ENCODE measurements around the gene FNTB. TPM values are rescaled to one million over a fixed set of nuclear protein-coding genes. Genes with fewer than 3 reads are reported as not detected.

The FNTB gene
- total RNA-seq, 2 donors from 2014 or later, result 17.2 to 21.3 TPM

GRCh38 chr14:65035049-65035448, 48.4 kb downstream of the FNTB start:
- no peak overlapping the region for H3K4me3 ChIP-seq (ENCODE audit: low read length)
- peak overlapping the region; percentile 41 for H3K27ac ChIP-seq (ENCODE audit: low read depth, low read length)
- peaks cover 24% of the 10 kb centered on the region for H3K36me3 ChIP-seq (ENCODE audit: control insufficient read depth, insufficient read depth, low read length)
- H3K36me3 Mint-ChIP-seq (ENCODE audit: low read depth), result peaks cover 24% of the 10 kb centered on the region
- WGBS, 2 experiments (ENCODE audit: insufficient coverage in 1 of 2, insufficient read length in 1 of 2), result 80 to 95% methylated on average over 1 to 4 of the region's 4 CpGs
- H3K27me3 Mint-ChIP-seq (ENCODE audit: insufficient read depth), result no peaks in the 10 kb centered on the region
- H3K27ac Mint-ChIP-seq, result no peak overlapping the region
- no peaks in the 10 kb centered on the region for H3K9me3 ChIP-seq (ENCODE audit: control insufficient read depth, low read length)
- TF ChIP-seq CTCF (conservative IDR thresholded peaks at IDR 0.05), result no peak
- DNase-seq, result no peak
- H3K9ac ChIP-seq (ENCODE audit: extremely low read depth, low read length, poor library complexity, severe bottlenecking), result no peak overlapping the region
- H3K4me1 Mint-ChIP-seq, result peaks cover 4% of the 10 kb centered on the region
- no peaks in the 10 kb centered on the region for H3K9me3 Mint-ChIP-seq
- no peak overlapping the region for H3K4me3 Mint-ChIP-seq
- H3K27me3 ChIP-seq (ENCODE audit: control insufficient read depth, insufficient read depth, low read length, poor library complexity, severe bottlenecking), result no peaks in the 10 kb centered on the region
- no peaks in the 10 kb centered on the region for H3K4me1 ChIP-seq (ENCODE audit: control insufficient read depth, insufficient read depth, low read length)

- Mint-ChIP-seq H3K27ac (peak overlapping the region; percentile 41), H3K36me3 (ENCODE audit: low read depth) (peaks cover 37% of the 10 kb centered on the region), H3K4me1 (peaks cover 4% of the 10 kb centered on the region), H3K27me3 (ENCODE audit: insufficient read depth) (no peaks in the 10 kb centered on the region), H3K4me3 (no peak overlapping the region), H3K9me3 (no peaks in the 10 kb centered on the region)
- Histone ChIP-seq H3K36me3 (ENCODE audit: control insufficient read depth, insufficient read depth, low read length) (peaks cover 15% of the 10 kb centered on the region), H3K27ac (ENCODE audit: low read depth, low read length) (no peak overlapping the region), H3K9me3 (ENCODE audit: control insufficient read depth, low read length) (no peaks in the 10 kb centered on the region), H3K4me3 (ENCODE audit: low read length) (no peak overlapping the region), H3K27me3 (ENCODE audit: control insufficient read depth, insufficient read depth, low read length, poor library complexity, severe bottlenecking) (no peaks in the 10 kb centered on the region), H3K9ac (ENCODE audit: extremely low read depth, low read length, poor library complexity, severe bottlenecking) (no peak overlapping the region), H3K4me1 (ENCODE audit: control insufficient read depth, insufficient read depth, low read length) (no peaks in the 10 kb centered on the region)
- TF ChIP-seq CTCF (conservative IDR thresholded peaks at IDR 0.05), result no peak
- no peak for DNase-seq
- 81 to 100% methylated on average over 1 to 2 of the region's 2 CpGs for WGBS, 2 experiments (ENCODE audit: insufficient coverage in 1 of 2, insufficient read length in 1 of 2)
These were observed 52.3 kb downstream of the FNTB start for GRCh38 chr14:65038966-65039365.

- H3K9me3 ChIP-seq (ENCODE audit: control insufficient read depth, low read length), result no peaks in the 10 kb centered on the region
- no peak for DNase-seq
- H3K4me1 Mint-ChIP-seq, result peaks cover 4% of the 10 kb centered on the region
- 93 to 96% methylated on average over 3 to 9 of the region's 9 CpGs for WGBS, 2 experiments (ENCODE audit: insufficient coverage in 1 of 2, insufficient read length in 1 of 2)
- H3K27ac Mint-ChIP-seq, result no peak overlapping the region
- H3K27me3 ChIP-seq (ENCODE audit: control insufficient read depth, insufficient read depth, low read length, poor library complexity, severe bottlenecking), result no peaks in the 10 kb centered on the region
- TF ChIP-seq CTCF (conservative IDR thresholded peaks at IDR 0.05), result no peak
- H3K9me3 Mint-ChIP-seq, result no peaks in the 10 kb centered on the region
- H3K4me3 Mint-ChIP-seq, result no peak overlapping the region
- H3K4me1 ChIP-seq (ENCODE audit: control insufficient read depth, insufficient read depth, low read length), result no peaks in the 10 kb centered on the region
- no peaks in the 10 kb centered on the region for H3K27me3 Mint-ChIP-seq (ENCODE audit: insufficient read depth)
- peaks cover 48% of the 10 kb centered on the region for H3K36me3 Mint-ChIP-seq (ENCODE audit: low read depth)
- no peak overlapping the region for H3K9ac ChIP-seq (ENCODE audit: extremely low read depth, low read length, poor library complexity, severe bottlenecking)
- no peak overlapping the region for H3K4me3 ChIP-seq (ENCODE audit: low read length)
- no peak overlapping the region for H3K27ac ChIP-seq (ENCODE audit: low read depth, low read length)
- peaks cover 21% of the 10 kb centered on the region for H3K36me3 ChIP-seq (ENCODE audit: control insufficient read depth, insufficient read depth, low read length)
These were observed 54.2 kb downstream of the FNTB start for GRCh38 chr14:65040666-65041433.

Measured in endodermal cell (in vitro differentiated cells).